ENCODE measurements around the gene PDLIM7. TPM values are rescaled to one million over a fixed set of nuclear protein-coding genes. Genes with fewer than 3 reads are reported as not detected.
A peak's percentile ranks its signal among the peaks of the same experiment; 100 is the strongest.

Gene PDLIM7
- total RNA-seq, 1 experiment from 2014 or later = 234 TPM

- no peak for DNase-seq (ENCODE audit: low read depth)
These were observed 10.3 kb upstream of the PDLIM7 start for GRCh38 chr5:177507596-177508220.

- DNase-seq (ENCODE audit: low read depth) = peak; percentile 36
These were observed 9.8 kb upstream of the PDLIM7 start for GRCh38 chr5:177507165-177507564.

- DNase-seq (ENCODE audit: low read depth) = no peak
These were observed 7.7 kb upstream of the PDLIM7 start for GRCh38 chr5:177505075-177505474.

- no peak for DNase-seq (ENCODE audit: low read depth)
These were observed 7.0 kb upstream of the PDLIM7 start for GRCh38 chr5:177504086-177505056.

GRCh38 chr5:177503351-177504085, 6.1 kb upstream of the PDLIM7 start:
- DNase-seq (ENCODE audit: low read depth) = no peak

- no peak for DNase-seq (ENCODE audit: low read depth)
These were observed 5.5 kb upstream of the PDLIM7 start for GRCh38 chr5:177502886-177503285.

- DNase-seq (ENCODE audit: low read depth) = no peak
These were observed 4.7 kb upstream of the PDLIM7 start for GRCh38 chr5:177501874-177502678.

- DNase-seq (ENCODE audit: low read depth) = peak; percentile 90
These were observed 3.5 kb upstream of the PDLIM7 start for GRCh38 chr5:177500685-177501522.

GRCh38 chr5:177499842-177500241, 2.4 kb upstream of the PDLIM7 start:
- no peak for DNase-seq (ENCODE audit: low read depth)

GRCh38 chr5:177498013-177498787, 796 bp upstream of the PDLIM7 start:
- DNase-seq (ENCODE audit: low read depth) = no peak

- DNase-seq (ENCODE audit: low read depth) = peak; percentile 96
These were observed 595 bp downstream of the PDLIM7 start for GRCh38 chr5:177496727-177497291.

- DNase-seq (ENCODE audit: low read depth) = peak; percentile 70
These were observed 1.2 kb downstream of the PDLIM7 start for GRCh38 chr5:177496070-177496726.

- DNase-seq (ENCODE audit: low read depth) = peak; percentile 96
These were observed 2.0 kb downstream of the PDLIM7 start for GRCh38 chr5:177495243-177496060.

- peak; percentile 98 for DNase-seq (ENCODE audit: low read depth)
These were observed 2.8 kb downstream of the PDLIM7 start for GRCh38 chr5:177494346-177495195.

- DNase-seq (ENCODE audit: low read depth) = no peak
These were observed 3.5 kb downstream of the PDLIM7 start for GRCh38 chr5:177493795-177494345.

GRCh38 chr5:177492841-177493240, 4.6 kb downstream of the PDLIM7 start:
- DNase-seq (ENCODE audit: low read depth) = no peak
